GM23338 (cell line): ENCODE results near the gene ZNF524. TPM values are rescaled to one million over a fixed set of nuclear protein-coding genes. Genes with fewer than 3 reads are reported as not detected.

ENCODE experiments used
- ATAC-seq: fragments of 200-7000 bp; cut with Tn5 transposase; 3 replicates; pipeline ENCODE4 v1.9.1; 2020
- DNase-seq: peaks from one replicate; pipeline ENCODE4 v3.0.0-alpha.2; 2015; ENCODE audit warnings: low spot score
- H2AFZ ChIP-seq: fragments of 200-600 bp; sonication (generic); 2 replicates; pipeline ENCODE4 v1.8.0; 2016; ENCODE audit warnings: antibody characterized with exemption, mild to moderate bottlenecking, moderate library complexity
- H3F3A ChIP-seq: fragments of 200-600 bp; sonication (generic); replicated peaks from 2 replicates; pipeline ENCODE4 v1.8.0; 2017; ENCODE audit warnings: antibody characterized with exemption, mixed run types, low read depth
- H3K27ac ChIP-seq: fragments of 200-600 bp; sonication (generic); 2 replicates; pipeline ENCODE4 v1.6.1; 2016; ENCODE audit warnings: low read depth
- H3K27me3 ChIP-seq: fragments of 200-600 bp; sonication (generic); 2 replicates; pipeline ENCODE4 v1.8.0; 2016; ENCODE audit warnings: mild to moderate bottlenecking, mixed run types, moderate library complexity; ENCODE audit not compliant: insufficient read depth
- H3K36me3 ChIP-seq: fragments of 200-600 bp; sonication (generic); 2 replicates; pipeline ENCODE4 v1.8.0; 2016; ENCODE audit warnings: mild to moderate bottlenecking; ENCODE audit not compliant: insufficient read depth
- H3K4me1 ChIP-seq: fragments of 200-600 bp; sonication (generic); 2 replicates; pipeline ENCODE4 v1.8.0; 2016; ENCODE audit warnings: mild to moderate bottlenecking, moderate library complexity; ENCODE audit not compliant: insufficient read depth
- H3K4me2 ChIP-seq: fragments of 200-600 bp; sonication (generic); 2 replicates; pipeline ENCODE4 v1.7.1; 2017; ENCODE audit warnings: mixed run types
- H3K4me3 ChIP-seq: fragments of 200-600 bp; sonication (generic); 2 replicates; pipeline ENCODE4 v1.6.1; 2016; ENCODE audit warnings: mixed run types
- H3K79me2 ChIP-seq: fragments of 200-600 bp; sonication (generic); replicated peaks from 2 replicates; pipeline ENCODE4 v1.8.0; 2017; ENCODE audit warnings: mild to moderate bottlenecking; ENCODE audit not compliant: insufficient read depth
- H3K9me2 ChIP-seq: fragments of 200-600 bp; sonication (generic); 2 replicates; pipeline ENCODE4 v1.8.0; 2017; ENCODE audit not compliant: insufficient read depth
- H4K20me1 ChIP-seq: fragments of 200-600 bp; sonication (generic); replicated peaks from 2 replicates; pipeline ENCODE4 v1.8.0; 2017; ENCODE audit warnings: mild to moderate bottlenecking; ENCODE audit not compliant: insufficient read depth
- H3K27ac Mint-ChIP-seq: 2 replicates; pipeline ENCODE4 v1.8.0; 2020; ENCODE audit warnings: inconsistent platforms, mild to moderate bottlenecking, moderate library complexity, mixed read lengths
- H3K27me3 Mint-ChIP-seq: 3 replicates; pipeline ENCODE4 v1.8.0; 2022; ENCODE audit warnings: low read depth, mild to moderate bottlenecking, moderate library complexity, mixed read lengths, inconsistent platforms; ENCODE audit not compliant: insufficient read depth, poor library complexity
- H3K36me3 Mint-ChIP-seq: 3 replicates; pipeline ENCODE4 v1.8.0; 2021; ENCODE audit warnings: low read depth, mild to moderate bottlenecking, inconsistent platforms, moderate library complexity, mixed read lengths
- H3K4me1 Mint-ChIP-seq: 3 replicates; pipeline ENCODE4 v1.8.0; 2020; ENCODE audit warnings: mild to moderate bottlenecking, inconsistent platforms, mixed read lengths
- H3K4me3 Mint-ChIP-seq: 3 replicates; pipeline ENCODE4 v1.8.0; 2021; ENCODE audit warnings: moderate library complexity, mild to moderate bottlenecking, inconsistent platforms, mixed read lengths
- H3K9me3 Mint-ChIP-seq: 3 replicates; pipeline ENCODE4 v1.8.0; 2020; ENCODE audit warnings: moderate library complexity, mild to moderate bottlenecking, inconsistent platforms, mixed read lengths
- CREB1 ChIP-seq: fragments of 250-450 bp; sonication (Bioruptor Pico); IDR thresholded peaks from 2 replicates; pipeline ENCODE4 v1.5.0; 2020; ENCODE audit warnings: low read depth, mild to moderate bottlenecking, moderate library complexity
- ETS1 ChIP-seq: IDR thresholded peaks from 2 replicates; pipeline ENCODE4 v1.6.1; 2016; ENCODE audit warnings: antibody characterized with exemption
- EZH2 ChIP-seq: fragments of 200-600 bp; sonication (generic); IDR thresholded peaks from one replicate; pipeline ENCODE4 v1.8.0; 2017; ENCODE audit warnings: antibody characterized with exemption, mild to moderate bottlenecking, low read depth; ENCODE audit not compliant: unreplicated experiment
- EZH2phosphoT487 ChIP-seq: fragments of 200-600 bp; sonication (generic); IDR thresholded peaks from one replicate; pipeline ENCODE4 v1.8.1; 2018; ENCODE audit warnings: antibody characterized with exemption; ENCODE audit not compliant: unreplicated experiment
- JUNB ChIP-seq: IDR thresholded peaks from one replicate; pipeline ENCODE4 v1.6.1; 2016; ENCODE audit warnings: antibody characterized with exemption; ENCODE audit not compliant: unreplicated experiment
- NANOG ChIP-seq: IDR thresholded peaks from 2 replicates; pipeline ENCODE4 v1.6.1; 2016; ENCODE audit warnings: antibody characterized with exemption, borderline replicate concordance
- POLR2AphosphoS5 ChIP-seq: IDR thresholded peaks from 2 replicates; pipeline ENCODE4 v1.6.1; 2016; ENCODE audit warnings: antibody characterized with exemption, low read depth
- STAT1 ChIP-seq: IDR thresholded peaks from one replicate; pipeline ENCODE4 v1.6.1; 2016; ENCODE audit warnings: antibody characterized with exemption; ENCODE audit not compliant: unreplicated experiment
- ZNF114 ChIP-seq: fragments of 250-450 bp; sonication (Bioruptor Pico); IDR thresholded peaks from 2 replicates; pipeline ENCODE4 v1.5.0; 2020; ENCODE audit warnings: mild to moderate bottlenecking, moderate library complexity
- ZNF331 ChIP-seq: fragments of 250-450 bp; sonication (Bioruptor Pico); IDR thresholded peaks from 2 replicates; pipeline ENCODE4 v1.5.0; 2020; ENCODE audit warnings: low read depth, mild to moderate bottlenecking, moderate library complexity
- polyA plus RNA-seq: library from polyadenylated mRNA; unstranded; fragments of >200 nt; fragmentation: Nextera tagmentation; extraction: Ambion mirVana; gene quantifications from 2 replicates; pipeline ENCODE4 v1.2.1, GENCODE V29; 2016
- total RNA-seq: library from RNA; depleted of rRNA; stranded (reverse); fragments of >200 nt; shearing (Covaris generic); gene quantifications from 2 replicates; pipeline ENCODE4 v1.2.3, GENCODE V29; 2014
- TF ChIP-seq, protein P1 (sequence below): fragments of 250-450 bp; sonication (Bioruptor Pico); IDR thresholded peaks from 2 replicates; pipeline ENCODE4 v1.5.0; 2020; ENCODE audit warnings: mild to moderate bottlenecking, moderate library complexity
- TF ChIP-seq, protein P2 (sequence below): IDR thresholded peaks from one replicate; pipeline ENCODE4 v1.6.1; 2018; ENCODE audit warnings: antibody characterized with exemption; ENCODE audit not compliant: unreplicated experiment
- TF ChIP-seq, protein P3 (sequence below), 2 experiments: fragments of 200-600 bp in 1 of 2; sonication (generic) in 1 of 2; conservative IDR thresholded peaks; 2 replicates each; pipeline versions ENCODE4 v1.5.1 to v1.6.1; 2016 to 2017; ENCODE audit warnings: antibody characterized with exemption in 2 of 2, low read depth in 2 of 2, mild to moderate bottlenecking in 2 of 2, moderate library complexity in 1 of 2

ZNF524 gene
- total and polyA plus RNA-seq, 2 experiments from 2014 or later: 6.0 to 8.3 TPM

DNA sequence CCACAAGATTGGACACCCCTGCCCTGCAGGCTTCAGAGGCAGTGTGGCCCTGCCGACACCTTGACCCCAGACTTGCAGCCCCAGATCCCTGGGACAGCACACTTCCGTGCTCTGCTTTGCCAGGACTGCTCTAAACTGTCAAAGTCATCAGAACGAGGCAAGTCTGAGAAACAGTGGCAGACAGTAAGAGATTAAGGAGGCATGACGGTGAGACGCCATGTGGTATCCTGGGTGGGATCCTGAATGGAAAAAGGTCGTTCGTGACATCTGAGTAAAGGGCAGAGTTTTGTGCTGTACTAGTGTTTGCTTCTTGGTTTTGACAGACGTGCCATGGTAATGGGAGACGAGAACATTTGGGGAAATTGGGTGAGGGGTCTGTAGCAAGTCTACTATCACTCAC is 33.3 kb upstream of the ZNF524 start:
- Histone ChIP-seq H3F3A (no peaks in the 10 kb centered on the region), H3K36me3 (no peaks in the 10 kb centered on the region), H2AFZ (no peak overlapping the region), H4K20me1 (no peaks in the 10 kb centered on the region), H3K9me2 (peaks cover 4% of the 10 kb centered on the region; the same call in 1 of the 2 replicates), H3K79me2 (no peaks in the 10 kb centered on the region), H3K4me3 (no peak overlapping the region), H3K4me2 (no peak overlapping the region), H3K4me1 (no peaks in the 10 kb centered on the region), H3K27ac (no peak overlapping the region), H3K27me3 (no peaks in the 10 kb centered on the region)
- TF ChIP-seq, protein P1, sequence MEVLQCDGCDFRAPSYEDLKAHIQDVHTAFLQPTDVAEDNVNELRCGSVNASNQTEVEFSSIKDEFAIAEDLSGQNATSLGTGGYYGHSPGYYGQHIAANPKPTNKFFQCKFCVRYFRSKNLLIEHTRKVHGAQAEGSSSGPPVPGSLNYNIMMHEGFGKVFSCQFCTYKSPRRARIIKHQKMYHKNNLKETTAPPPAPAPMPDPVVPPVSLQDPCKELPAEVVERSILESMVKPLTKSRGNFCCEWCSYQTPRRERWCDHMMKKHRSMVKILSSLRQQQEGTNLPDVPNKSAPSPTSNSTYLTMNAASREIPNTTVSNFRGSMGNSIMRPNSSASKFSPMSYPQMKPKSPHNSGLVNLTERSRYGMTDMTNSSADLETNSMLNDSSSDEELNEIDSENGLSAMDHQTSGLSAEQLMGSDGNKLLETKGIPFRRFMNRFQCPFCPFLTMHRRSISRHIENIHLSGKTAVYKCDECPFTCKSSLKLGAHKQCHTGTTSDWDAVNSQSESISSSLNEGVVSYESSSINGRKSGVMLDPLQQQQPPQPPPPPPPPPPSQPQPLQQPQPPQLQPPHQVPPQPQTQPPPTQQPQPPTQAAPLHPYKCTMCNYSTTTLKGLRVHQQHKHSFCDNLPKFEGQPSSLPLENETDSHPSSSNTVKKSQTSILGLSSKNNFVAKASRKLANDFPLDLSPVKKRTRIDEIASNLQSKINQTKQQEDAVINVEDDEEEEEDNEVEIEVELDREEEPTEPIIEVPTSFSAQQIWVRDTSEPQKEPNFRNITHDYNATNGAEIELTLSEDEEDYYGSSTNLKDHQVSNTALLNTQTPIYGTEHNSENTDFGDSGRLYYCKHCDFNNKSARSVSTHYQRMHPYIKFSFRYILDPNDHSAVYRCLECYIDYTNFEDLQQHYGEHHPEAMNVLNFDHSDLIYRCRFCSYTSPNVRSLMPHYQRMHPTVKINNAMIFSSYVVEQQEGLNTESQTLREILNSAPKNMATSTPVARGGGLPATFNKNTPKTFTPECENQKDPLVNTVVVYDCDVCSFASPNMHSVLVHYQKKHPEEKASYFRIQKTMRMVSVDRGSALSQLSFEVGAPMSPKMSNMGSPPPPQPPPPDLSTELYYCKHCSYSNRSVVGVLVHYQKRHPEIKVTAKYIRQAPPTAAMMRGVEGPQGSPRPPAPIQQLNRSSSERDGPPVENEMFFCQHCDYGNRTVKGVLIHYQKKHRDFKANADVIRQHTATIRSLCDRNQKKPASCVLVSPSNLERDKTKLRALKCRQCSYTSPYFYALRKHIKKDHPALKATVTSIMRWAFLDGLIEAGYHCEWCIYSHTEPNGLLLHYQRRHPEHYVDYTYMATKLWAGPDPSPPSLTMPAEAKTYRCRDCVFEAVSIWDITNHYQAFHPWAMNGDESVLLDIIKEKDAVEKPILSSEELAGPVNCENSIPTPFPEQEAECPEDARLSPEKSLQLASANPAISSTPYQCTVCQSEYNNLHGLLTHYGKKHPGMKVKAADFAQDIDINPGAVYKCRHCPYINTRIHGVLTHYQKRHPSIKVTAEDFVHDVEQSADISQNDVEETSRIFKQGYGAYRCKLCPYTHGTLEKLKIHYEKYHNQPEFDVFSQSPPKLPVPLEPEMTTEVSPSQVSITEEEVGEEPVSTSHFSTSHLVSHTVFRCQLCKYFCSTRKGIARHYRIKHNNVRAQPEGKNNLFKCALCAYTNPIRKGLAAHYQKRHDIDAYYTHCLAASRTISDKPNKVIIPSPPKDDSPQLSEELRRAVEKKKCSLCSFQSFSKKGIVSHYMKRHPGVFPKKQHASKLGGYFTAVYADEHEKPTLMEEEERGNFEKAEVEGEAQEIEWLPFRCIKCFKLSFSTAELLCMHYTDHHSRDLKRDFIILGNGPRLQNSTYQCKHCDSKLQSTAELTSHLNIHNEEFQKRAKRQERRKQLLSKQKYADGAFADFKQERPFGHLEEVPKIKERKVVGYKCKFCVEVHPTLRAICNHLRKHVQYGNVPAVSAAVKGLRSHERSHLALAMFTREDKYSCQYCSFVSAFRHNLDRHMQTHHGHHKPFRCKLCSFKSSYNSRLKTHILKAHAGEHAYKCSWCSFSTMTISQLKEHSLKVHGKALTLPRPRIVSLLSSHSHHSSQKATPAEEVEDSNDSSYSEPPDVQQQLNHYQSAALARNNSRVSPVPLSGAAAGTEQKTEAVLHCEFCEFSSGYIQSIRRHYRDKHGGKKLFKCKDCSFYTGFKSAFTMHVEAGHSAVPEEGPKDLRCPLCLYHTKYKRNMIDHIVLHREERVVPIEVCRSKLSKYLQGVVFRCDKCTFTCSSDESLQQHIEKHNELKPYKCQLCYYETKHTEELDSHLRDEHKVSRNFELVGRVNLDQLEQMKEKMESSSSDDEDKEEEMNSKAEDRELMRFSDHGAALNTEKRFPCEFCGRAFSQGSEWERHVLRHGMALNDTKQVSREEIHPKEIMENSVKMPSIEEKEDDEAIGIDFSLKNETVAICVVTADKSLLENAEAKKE (CRISPR knock-in tag): no peak
- TF ChIP-seq EZH2 (no peak), ZNF114 (CRISPR knock-in tag) (no peak), ZNF331 (CRISPR knock-in tag) (no peak), NANOG (no peak), JUNB (no peak), CREB1 (CRISPR knock-in tag) (no peak), EZH2phosphoT487 (no peak), POLR2AphosphoS5 (no peak), ETS1 (no peak), STAT1 (no peak)
- TF ChIP-seq, protein P2, sequence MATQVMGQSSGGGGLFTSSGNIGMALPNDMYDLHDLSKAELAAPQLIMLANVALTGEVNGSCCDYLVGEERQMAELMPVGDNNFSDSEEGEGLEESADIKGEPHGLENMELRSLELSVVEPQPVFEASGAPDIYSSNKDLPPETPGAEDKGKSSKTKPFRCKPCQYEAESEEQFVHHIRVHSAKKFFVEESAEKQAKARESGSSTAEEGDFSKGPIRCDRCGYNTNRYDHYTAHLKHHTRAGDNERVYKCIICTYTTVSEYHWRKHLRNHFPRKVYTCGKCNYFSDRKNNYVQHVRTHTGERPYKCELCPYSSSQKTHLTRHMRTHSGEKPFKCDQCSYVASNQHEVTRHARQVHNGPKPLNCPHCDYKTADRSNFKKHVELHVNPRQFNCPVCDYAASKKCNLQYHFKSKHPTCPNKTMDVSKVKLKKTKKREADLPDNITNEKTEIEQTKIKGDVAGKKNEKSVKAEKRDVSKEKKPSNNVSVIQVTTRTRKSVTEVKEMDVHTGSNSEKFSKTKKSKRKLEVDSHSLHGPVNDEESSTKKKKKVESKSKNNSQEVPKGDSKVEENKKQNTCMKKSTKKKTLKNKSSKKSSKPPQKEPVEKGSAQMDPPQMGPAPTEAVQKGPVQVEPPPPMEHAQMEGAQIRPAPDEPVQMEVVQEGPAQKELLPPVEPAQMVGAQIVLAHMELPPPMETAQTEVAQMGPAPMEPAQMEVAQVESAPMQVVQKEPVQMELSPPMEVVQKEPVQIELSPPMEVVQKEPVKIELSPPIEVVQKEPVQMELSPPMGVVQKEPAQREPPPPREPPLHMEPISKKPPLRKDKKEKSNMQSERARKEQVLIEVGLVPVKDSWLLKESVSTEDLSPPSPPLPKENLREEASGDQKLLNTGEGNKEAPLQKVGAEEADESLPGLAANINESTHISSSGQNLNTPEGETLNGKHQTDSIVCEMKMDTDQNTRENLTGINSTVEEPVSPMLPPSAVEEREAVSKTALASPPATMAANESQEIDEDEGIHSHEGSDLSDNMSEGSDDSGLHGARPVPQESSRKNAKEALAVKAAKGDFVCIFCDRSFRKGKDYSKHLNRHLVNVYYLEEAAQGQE: no peak
- TF ChIP-seq, protein P3, sequence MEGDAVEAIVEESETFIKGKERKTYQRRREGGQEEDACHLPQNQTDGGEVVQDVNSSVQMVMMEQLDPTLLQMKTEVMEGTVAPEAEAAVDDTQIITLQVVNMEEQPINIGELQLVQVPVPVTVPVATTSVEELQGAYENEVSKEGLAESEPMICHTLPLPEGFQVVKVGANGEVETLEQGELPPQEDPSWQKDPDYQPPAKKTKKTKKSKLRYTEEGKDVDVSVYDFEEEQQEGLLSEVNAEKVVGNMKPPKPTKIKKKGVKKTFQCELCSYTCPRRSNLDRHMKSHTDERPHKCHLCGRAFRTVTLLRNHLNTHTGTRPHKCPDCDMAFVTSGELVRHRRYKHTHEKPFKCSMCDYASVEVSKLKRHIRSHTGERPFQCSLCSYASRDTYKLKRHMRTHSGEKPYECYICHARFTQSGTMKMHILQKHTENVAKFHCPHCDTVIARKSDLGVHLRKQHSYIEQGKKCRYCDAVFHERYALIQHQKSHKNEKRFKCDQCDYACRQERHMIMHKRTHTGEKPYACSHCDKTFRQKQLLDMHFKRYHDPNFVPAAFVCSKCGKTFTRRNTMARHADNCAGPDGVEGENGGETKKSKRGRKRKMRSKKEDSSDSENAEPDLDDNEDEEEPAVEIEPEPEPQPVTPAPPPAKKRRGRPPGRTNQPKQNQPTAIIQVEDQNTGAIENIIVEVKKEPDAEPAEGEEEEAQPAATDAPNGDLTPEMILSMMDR (conservative IDR thresholded peaks at IDR 0.05; ENCODE audit: low read depth in 2 of 2): no peak
- no peaks in the 10 kb centered on the region for H3K9me3 Mint-ChIP-seq
- DNase-seq (no peak), ATAC-seq (no peak)
- H3K36me3 Mint-ChIP-seq: no peaks in the 10 kb centered on the region
- no peaks in the 10 kb centered on the region for H3K4me1 Mint-ChIP-seq
- no peak overlapping the region for H3K4me3 Mint-ChIP-seq
- H3K27me3 Mint-ChIP-seq: peaks cover 4% of the 10 kb centered on the region
- no peak overlapping the region for H3K27ac Mint-ChIP-seq
